ENCODE results near the gene KPNA3. TPM values are rescaled to one million over a fixed set of nuclear protein-coding genes. Genes with fewer than 3 reads are reported as not detected.

KPNA3 gene
- total and polyA plus RNA-seq, 2 experiments from 2014 or later: 30.5 to 55.7 TPM

- H3K4me1 ChIP-seq (ENCODE audit: insufficient read depth): peaks cover 4% of the 10 kb centered on the region; the same call in 1 of the 2 replicates
- H3K36me3 Mint-ChIP-seq (ENCODE audit: low read depth): peaks cover 12% of the 10 kb centered on the region
- no peaks in the 10 kb centered on the region for H3F3A ChIP-seq (replicated peaks; ENCODE audit: low read depth)
- H3K79me2 ChIP-seq (replicated peaks; ENCODE audit: insufficient read depth): peaks cover 75% of the 10 kb centered on the region
- H2AFZ ChIP-seq: no peak overlapping the region
- no peak overlapping the region for H3K4me3 ChIP-seq
- H3K9me3 Mint-ChIP-seq: no peaks in the 10 kb centered on the region
- H3K36me3 ChIP-seq (ENCODE audit: insufficient read depth): no peaks in the 10 kb centered on the region
- peaks cover 8% of the 10 kb centered on the region for H3K4me1 Mint-ChIP-seq
- H3K27me3 ChIP-seq (ENCODE audit: insufficient read depth): no peaks in the 10 kb centered on the region
- peaks cover 44% of the 10 kb centered on the region for H4K20me1 ChIP-seq (replicated peaks; ENCODE audit: insufficient read depth)
- TF ChIP-seq STAT1 (IDR thresholded peaks at IDR 0.05; ENCODE audit: unreplicated experiment): no peak
- no peak for TF ChIP-seq JUNB (IDR thresholded peaks at IDR 0.05; ENCODE audit: unreplicated experiment)
- TF ChIP-seq NANOG (IDR thresholded peaks at IDR 0.05; ENCODE audit: borderline replicate concordance): no peak
- TF ChIP-seq, protein P1, sequence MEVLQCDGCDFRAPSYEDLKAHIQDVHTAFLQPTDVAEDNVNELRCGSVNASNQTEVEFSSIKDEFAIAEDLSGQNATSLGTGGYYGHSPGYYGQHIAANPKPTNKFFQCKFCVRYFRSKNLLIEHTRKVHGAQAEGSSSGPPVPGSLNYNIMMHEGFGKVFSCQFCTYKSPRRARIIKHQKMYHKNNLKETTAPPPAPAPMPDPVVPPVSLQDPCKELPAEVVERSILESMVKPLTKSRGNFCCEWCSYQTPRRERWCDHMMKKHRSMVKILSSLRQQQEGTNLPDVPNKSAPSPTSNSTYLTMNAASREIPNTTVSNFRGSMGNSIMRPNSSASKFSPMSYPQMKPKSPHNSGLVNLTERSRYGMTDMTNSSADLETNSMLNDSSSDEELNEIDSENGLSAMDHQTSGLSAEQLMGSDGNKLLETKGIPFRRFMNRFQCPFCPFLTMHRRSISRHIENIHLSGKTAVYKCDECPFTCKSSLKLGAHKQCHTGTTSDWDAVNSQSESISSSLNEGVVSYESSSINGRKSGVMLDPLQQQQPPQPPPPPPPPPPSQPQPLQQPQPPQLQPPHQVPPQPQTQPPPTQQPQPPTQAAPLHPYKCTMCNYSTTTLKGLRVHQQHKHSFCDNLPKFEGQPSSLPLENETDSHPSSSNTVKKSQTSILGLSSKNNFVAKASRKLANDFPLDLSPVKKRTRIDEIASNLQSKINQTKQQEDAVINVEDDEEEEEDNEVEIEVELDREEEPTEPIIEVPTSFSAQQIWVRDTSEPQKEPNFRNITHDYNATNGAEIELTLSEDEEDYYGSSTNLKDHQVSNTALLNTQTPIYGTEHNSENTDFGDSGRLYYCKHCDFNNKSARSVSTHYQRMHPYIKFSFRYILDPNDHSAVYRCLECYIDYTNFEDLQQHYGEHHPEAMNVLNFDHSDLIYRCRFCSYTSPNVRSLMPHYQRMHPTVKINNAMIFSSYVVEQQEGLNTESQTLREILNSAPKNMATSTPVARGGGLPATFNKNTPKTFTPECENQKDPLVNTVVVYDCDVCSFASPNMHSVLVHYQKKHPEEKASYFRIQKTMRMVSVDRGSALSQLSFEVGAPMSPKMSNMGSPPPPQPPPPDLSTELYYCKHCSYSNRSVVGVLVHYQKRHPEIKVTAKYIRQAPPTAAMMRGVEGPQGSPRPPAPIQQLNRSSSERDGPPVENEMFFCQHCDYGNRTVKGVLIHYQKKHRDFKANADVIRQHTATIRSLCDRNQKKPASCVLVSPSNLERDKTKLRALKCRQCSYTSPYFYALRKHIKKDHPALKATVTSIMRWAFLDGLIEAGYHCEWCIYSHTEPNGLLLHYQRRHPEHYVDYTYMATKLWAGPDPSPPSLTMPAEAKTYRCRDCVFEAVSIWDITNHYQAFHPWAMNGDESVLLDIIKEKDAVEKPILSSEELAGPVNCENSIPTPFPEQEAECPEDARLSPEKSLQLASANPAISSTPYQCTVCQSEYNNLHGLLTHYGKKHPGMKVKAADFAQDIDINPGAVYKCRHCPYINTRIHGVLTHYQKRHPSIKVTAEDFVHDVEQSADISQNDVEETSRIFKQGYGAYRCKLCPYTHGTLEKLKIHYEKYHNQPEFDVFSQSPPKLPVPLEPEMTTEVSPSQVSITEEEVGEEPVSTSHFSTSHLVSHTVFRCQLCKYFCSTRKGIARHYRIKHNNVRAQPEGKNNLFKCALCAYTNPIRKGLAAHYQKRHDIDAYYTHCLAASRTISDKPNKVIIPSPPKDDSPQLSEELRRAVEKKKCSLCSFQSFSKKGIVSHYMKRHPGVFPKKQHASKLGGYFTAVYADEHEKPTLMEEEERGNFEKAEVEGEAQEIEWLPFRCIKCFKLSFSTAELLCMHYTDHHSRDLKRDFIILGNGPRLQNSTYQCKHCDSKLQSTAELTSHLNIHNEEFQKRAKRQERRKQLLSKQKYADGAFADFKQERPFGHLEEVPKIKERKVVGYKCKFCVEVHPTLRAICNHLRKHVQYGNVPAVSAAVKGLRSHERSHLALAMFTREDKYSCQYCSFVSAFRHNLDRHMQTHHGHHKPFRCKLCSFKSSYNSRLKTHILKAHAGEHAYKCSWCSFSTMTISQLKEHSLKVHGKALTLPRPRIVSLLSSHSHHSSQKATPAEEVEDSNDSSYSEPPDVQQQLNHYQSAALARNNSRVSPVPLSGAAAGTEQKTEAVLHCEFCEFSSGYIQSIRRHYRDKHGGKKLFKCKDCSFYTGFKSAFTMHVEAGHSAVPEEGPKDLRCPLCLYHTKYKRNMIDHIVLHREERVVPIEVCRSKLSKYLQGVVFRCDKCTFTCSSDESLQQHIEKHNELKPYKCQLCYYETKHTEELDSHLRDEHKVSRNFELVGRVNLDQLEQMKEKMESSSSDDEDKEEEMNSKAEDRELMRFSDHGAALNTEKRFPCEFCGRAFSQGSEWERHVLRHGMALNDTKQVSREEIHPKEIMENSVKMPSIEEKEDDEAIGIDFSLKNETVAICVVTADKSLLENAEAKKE (CRISPR knock-in tag; IDR thresholded peaks at IDR 0.05): no peak
- no peak for TF ChIP-seq CREB1 (CRISPR knock-in tag; IDR thresholded peaks at IDR 0.05; ENCODE audit: low read depth)
- no peak for TF ChIP-seq CTCF (conservative IDR thresholded peaks at IDR 0.05; ENCODE audit: low read depth in 2 of 2)
- TF ChIP-seq, protein P2, sequence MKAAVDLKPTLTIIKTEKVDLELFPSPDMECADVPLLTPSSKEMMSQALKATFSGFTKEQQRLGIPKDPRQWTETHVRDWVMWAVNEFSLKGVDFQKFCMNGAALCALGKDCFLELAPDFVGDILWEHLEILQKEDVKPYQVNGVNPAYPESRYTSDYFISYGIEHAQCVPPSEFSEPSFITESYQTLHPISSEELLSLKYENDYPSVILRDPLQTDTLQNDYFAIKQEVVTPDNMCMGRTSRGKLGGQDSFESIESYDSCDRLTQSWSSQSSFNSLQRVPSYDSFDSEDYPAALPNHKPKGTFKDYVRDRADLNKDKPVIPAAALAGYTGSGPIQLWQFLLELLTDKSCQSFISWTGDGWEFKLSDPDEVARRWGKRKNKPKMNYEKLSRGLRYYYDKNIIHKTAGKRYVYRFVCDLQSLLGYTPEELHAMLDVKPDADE (IDR thresholded peaks at IDR 0.05): no peak
- TF ChIP-seq ZNF331 (CRISPR knock-in tag; IDR thresholded peaks at IDR 0.05; ENCODE audit: low read depth): no peak
- no peak for TF ChIP-seq EZH2phosphoT487 (IDR thresholded peaks at IDR 0.05; ENCODE audit: unreplicated experiment)
- TF ChIP-seq POLR2AphosphoS5 (IDR thresholded peaks at IDR 0.05; ENCODE audit: low read depth): no peak
- H3K27me3 Mint-ChIP-seq (ENCODE audit: insufficient read depth, low read depth, poor library complexity): peaks cover 4% of the 10 kb centered on the region
- DNase-seq (ENCODE audit: low spot score): no peak
- ATAC-seq: no peak
- H3K27ac Mint-ChIP-seq: no peak overlapping the region
- H3K4me2 ChIP-seq: no peak overlapping the region
- H3K27ac ChIP-seq (ENCODE audit: low read depth): no peak overlapping the region
- H3K9me2 ChIP-seq (ENCODE audit: insufficient read depth): no peaks in the 10 kb centered on the region
- H3K4me3 Mint-ChIP-seq: no peak overlapping the region
These were observed 42.6 kb downstream of the KPNA3 start for GRCh38 chr13:49749848-49750247.

Measured in GM23338 (cell line).